GM12878 (cell line): Measurements from ENCODE around the gene TELO2. TPM values are rescaled to one million over a fixed set of nuclear protein-coding genes. Genes with fewer than 3 reads are reported as not detected.
A peak's percentile ranks its signal among the peaks of the same experiment; 100 is the strongest.

Source experiments
- CBFB ChIP-seq: IDR thresholded peaks from 2 replicates; pipeline ENCODE4 v1.6.1; 2016; ENCODE audit warnings: antibody characterized with exemption, low read depth
- CBX3 ChIP-seq: fragments of 200-600 bp; sonication (generic); IDR thresholded peaks from 2 replicates; pipeline ENCODE4 v1.6.1; 2016; ENCODE audit warnings: low read depth, borderline replicate concordance
- CREB1 ChIP-seq: IDR thresholded peaks from 2 replicates; pipeline ENCODE4 v1.6.1; 2012; ENCODE audit warnings: low read depth, mild to moderate bottlenecking, inconsistent platforms
- CREM ChIP-seq: IDR thresholded peaks from 2 replicates; pipeline ENCODE4 v1.6.1; 2014; ENCODE audit warnings: antibody characterized with exemption, low read depth
- GATAD2B ChIP-seq: fragments of 450-650 bp; conservative IDR thresholded peaks from 2 replicates; pipeline ENCODE4 v1.6.1; 2017; ENCODE audit warnings: low read depth, mild to moderate bottlenecking, moderate library complexity
- NFXL1 ChIP-seq: fragments of 450-650 bp; IDR thresholded peaks from 2 replicates; pipeline ENCODE4 v1.6.1; 2017; ENCODE audit warnings: antibody characterized with exemption, mild to moderate bottlenecking, borderline replicate concordance
- PAX5 ChIP-seq: IDR thresholded peaks from 2 replicates; pipeline ENCODE4 v1.6.1; 2011; ENCODE audit warnings: low read depth, low read length, borderline replicate concordance
- POU2F2 ChIP-seq: IDR thresholded peaks from 3 replicates; pipeline ENCODE4 v1.6.1; 2011; ENCODE audit warnings: low read depth, mild to moderate bottlenecking, low read length, borderline replicate concordance
- TBL1XR1 ChIP-seq: IDR thresholded peaks from 2 replicates; pipeline ENCODE4 v1.6.1; 2012; ENCODE audit warnings: low read depth, low read length, improper control_type of control experiment
- polyA plus RNA-seq, 11 experiments: library from polyadenylated mRNA; depleted of rRNA in 4 of 11; unstranded in 6 of 11; stranded (reverse) in 5 of 11; fragments of >200 nt; fragmentation: Nextera tagmentation in 4 of 11; fragmentation: Illumina TruSeq in 1 of 11; extraction: Ambion mirVana in 4 of 11; extraction: Trizol in 1 of 11; gene quantifications; 1 replicate in 1 of 11; 2 replicates in 10 of 11; pipeline versions ENCODE4 v1.2.1 to v1.2.3, GENCODE V29; 2011 to 2016; ENCODE audit warnings: inconsistent platforms in 2 of 11, missing spikeins in 2 of 11, low read depth in 1 of 11
- total RNA-seq, 4 experiments: library from RNA; depleted of rRNA in 3 of 4; stranded (reverse); fragments of >200 nt in 3 of 4; fragmentation: Illumina TruSeq in 1 of 4; extraction: Trizol in 1 of 4; gene quantifications; 2 replicates each; pipeline versions ENCODE4 v1.2.1 to v1.2.3, GENCODE V29; 2013 to 2021
- TF ChIP-seq, protein P1 (sequence below): fragments of 450-650 bp; IDR thresholded peaks from 2 replicates; pipeline ENCODE4 v1.6.1; 2016; ENCODE audit warnings: mild to moderate bottlenecking, moderate library complexity, borderline replicate concordance
- TF ChIP-seq, protein P2 (sequence below): IDR thresholded peaks from 2 replicates; pipeline ENCODE4 v1.6.1; 2012; ENCODE audit warnings: low read depth, low read length, improper control_type of control experiment
- TF ChIP-seq, protein P3 (sequence below): fragments of 450-650 bp; IDR thresholded peaks from 2 replicates; pipeline ENCODE4 v1.6.1; 2017; ENCODE audit warnings: mild to moderate bottlenecking, moderate library complexity
- TF ChIP-seq, protein P4 (sequence below): fragments of 450-650 bp; IDR thresholded peaks from 2 replicates; pipeline ENCODE4 v1.6.1; 2017; ENCODE audit warnings: borderline replicate concordance
- TF ChIP-seq, protein P5 (sequence below): IDR thresholded peaks from 2 replicates; pipeline ENCODE4 v1.6.1; 2011; ENCODE audit warnings: borderline replicate concordance, low read depth, mild to moderate bottlenecking, moderate library complexity, mixed read lengths, low read length; ENCODE audit not compliant: insufficient read depth; ENCODE audit errors: extremely low read length
- TF ChIP-seq, protein P6 (sequence below): fragments of 150-350 bp; IDR thresholded peaks from 2 replicates; pipeline ENCODE4 v1.6.1; 2016; ENCODE audit warnings: low read depth, low read length

Gene TELO2
- total and polyA plus RNA-seq, 10 of the 15 experiments (the other 5 are each of a cell fraction or from before 2014, with no cell fraction given), result 0.55 to 72.8 (median 18.6) TPM

DNA sequence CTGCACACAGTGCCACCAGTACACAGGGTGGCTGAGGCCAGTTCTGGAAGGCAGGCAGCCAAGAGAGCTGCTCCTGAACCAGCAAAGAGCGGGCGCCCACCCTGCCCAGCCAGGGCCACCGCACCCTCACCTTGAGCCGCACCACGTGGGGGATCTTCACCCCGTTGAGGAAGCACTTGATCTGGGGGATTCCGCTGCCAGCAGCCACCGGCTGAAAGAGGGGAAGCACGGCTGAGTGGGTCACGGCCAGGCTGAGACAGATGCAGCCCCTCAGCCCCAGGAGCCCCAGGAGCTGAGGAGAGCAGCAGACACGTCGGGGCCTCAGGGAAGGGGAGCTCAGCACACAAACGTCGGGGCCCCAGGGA lies 34.2 kb upstream of the TELO2 start (continued):
- TF ChIP-seq, protein P1, sequence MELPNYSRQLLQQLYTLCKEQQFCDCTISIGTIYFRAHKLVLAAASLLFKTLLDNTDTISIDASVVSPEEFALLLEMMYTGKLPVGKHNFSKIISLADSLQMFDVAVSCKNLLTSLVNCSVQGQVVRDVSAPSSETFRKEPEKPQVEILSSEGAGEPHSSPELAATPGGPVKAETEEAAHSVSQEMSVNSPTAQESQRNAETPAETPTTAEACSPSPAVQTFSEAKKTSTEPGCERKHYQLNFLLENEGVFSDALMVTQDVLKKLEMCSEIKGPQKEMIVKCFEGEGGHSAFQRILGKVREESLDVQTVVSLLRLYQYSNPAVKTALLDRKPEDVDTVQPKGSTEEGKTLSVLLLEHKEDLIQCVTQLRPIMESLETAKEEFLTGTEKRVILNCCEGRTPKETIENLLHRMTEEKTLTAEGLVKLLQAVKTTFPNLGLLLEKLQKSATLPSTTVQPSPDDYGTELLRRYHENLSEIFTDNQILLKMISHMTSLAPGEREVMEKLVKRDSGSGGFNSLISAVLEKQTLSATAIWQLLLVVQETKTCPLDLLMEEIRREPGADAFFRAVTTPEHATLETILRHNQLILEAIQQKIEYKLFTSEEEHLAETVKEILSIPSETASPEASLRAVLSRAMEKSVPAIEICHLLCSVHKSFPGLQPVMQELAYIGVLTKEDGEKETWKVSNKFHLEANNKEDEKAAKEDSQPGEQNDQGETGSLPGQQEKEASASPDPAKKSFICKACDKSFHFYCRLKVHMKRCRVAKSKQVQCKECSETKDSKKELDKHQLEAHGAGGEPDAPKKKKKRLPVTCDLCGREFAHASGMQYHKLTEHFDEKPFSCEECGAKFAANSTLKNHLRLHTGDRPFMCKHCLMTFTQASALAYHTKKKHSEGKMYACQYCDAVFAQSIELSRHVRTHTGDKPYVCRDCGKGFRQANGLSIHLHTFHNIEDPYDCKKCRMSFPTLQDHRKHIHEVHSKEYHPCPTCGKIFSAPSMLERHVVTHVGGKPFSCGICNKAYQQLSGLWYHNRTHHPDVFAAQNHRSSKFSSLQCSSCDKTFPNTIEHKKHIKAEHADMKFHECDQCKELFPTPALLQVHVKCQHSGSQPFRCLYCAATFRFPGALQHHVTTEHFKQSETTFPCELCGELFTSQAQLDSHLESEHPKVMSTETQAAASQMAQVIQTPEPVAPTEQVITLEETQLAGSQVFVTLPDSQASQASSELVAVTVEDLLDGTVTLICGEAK, result no peak
- TF ChIP-seq GATAD2B (no peak), CBX3 (no peak), CBFB (no peak), TBL1XR1 (no peak), CREB1 (no peak), PAX5 (0 out of 2 replicates have a peak, but pooled peaks have one; percentile 65), CREM (no peak), POU2F2 (no peak), NFXL1 (no peak)
- TF ChIP-seq, protein P2, sequence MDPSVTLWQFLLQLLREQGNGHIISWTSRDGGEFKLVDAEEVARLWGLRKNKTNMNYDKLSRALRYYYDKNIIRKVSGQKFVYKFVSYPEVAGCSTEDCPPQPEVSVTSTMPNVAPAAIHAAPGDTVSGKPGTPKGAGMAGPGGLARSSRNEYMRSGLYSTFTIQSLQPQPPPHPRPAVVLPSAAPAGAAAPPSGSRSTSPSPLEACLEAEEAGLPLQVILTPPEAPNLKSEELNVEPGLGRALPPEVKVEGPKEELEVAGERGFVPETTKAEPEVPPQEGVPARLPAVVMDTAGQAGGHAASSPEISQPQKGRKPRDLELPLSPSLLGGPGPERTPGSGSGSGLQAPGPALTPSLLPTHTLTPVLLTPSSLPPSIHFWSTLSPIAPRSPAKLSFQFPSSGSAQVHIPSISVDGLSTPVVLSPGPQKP, result no peak
- TF ChIP-seq, protein P3, sequence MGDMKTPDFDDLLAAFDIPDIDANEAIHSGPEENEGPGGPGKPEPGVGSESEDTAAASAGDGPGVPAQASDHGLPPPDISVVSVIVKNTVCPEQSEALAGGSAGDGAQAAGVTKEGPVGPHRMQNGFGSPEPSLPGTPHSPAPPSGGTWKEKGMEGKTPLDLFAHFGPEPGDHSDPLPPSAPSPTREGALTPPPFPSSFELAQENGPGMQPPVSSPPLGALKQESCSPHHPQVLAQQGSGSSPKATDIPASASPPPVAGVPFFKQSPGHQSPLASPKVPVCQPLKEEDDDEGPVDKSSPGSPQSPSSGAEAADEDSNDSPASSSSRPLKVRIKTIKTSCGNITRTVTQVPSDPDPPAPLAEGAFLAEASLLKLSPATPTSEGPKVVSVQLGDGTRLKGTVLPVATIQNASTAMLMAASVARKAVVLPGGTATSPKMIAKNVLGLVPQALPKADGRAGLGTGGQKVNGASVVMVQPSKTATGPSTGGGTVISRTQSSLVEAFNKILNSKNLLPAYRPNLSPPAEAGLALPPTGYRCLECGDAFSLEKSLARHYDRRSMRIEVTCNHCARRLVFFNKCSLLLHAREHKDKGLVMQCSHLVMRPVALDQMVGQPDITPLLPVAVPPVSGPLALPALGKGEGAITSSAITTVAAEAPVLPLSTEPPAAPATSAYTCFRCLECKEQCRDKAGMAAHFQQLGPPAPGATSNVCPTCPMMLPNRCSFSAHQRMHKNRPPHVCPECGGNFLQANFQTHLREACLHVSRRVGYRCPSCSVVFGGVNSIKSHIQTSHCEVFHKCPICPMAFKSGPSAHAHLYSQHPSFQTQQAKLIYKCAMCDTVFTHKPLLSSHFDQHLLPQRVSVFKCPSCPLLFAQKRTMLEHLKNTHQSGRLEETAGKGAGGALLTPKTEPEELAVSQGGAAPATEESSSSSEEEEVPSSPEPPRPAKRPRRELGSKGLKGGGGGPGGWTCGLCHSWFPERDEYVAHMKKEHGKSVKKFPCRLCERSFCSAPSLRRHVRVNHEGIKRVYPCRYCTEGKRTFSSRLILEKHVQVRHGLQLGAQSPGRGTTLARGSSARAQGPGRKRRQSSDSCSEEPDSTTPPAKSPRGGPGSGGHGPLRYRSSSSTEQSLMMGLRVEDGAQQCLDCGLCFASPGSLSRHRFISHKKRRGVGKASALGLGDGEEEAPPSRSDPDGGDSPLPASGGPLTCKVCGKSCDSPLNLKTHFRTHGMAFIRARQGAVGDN, result peak; percentile 75
- TF ChIP-seq, protein P4, sequence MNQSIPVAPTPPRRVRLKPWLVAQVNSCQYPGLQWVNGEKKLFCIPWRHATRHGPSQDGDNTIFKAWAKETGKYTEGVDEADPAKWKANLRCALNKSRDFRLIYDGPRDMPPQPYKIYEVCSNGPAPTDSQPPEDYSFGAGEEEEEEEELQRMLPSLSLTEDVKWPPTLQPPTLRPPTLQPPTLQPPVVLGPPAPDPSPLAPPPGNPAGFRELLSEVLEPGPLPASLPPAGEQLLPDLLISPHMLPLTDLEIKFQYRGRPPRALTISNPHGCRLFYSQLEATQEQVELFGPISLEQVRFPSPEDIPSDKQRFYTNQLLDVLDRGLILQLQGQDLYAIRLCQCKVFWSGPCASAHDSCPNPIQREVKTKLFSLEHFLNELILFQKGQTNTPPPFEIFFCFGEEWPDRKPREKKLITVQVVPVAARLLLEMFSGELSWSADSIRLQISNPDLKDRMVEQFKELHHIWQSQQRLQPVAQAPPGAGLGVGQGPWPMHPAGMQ, result no peak
- TF ChIP-seq, protein P5, sequence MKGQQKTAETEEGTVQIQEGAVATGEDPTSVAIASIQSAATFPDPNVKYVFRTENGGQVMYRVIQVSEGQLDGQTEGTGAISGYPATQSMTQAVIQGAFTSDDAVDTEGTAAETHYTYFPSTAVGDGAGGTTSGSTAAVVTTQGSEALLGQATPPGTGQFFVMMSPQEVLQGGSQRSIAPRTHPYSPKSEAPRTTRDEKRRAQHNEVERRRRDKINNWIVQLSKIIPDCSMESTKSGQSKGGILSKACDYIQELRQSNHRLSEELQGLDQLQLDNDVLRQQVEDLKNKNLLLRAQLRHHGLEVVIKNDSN, result peak; percentile 81
- TF ChIP-seq, protein P6, sequence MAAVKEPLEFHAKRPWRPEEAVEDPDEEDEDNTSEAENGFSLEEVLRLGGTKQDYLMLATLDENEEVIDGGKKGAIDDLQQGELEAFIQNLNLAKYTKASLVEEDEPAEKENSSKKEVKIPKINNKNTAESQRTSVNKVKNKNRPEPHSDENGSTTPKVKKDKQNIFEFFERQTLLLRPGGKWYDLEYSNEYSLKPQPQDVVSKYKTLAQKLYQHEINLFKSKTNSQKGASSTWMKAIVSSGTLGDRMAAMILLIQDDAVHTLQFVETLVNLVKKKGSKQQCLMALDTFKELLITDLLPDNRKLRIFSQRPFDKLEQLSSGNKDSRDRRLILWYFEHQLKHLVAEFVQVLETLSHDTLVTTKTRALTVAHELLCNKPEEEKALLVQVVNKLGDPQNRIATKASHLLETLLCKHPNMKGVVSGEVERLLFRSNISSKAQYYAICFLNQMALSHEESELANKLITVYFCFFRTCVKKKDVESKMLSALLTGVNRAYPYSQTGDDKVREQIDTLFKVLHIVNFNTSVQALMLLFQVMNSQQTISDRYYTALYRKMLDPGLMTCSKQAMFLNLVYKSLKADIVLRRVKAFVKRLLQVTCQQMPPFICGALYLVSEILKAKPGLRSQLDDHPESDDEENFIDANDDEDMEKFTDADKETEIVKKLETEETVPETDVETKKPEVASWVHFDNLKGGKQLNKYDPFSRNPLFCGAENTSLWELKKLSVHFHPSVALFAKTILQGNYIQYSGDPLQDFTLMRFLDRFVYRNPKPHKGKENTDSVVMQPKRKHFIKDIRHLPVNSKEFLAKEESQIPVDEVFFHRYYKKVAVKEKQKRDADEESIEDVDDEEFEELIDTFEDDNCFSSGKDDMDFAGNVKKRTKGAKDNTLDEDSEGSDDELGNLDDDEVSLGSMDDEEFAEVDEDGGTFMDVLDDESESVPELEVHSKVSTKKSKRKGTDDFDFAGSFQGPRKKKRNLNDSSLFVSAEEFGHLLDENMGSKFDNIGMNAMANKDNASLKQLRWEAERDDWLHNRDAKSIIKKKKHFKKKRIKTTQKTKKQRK, result no peak
